ENCODE measurements around the gene ST3GAL2. TPM values are rescaled to one million over a fixed set of nuclear protein-coding genes. Genes with fewer than 3 reads are reported as not detected.

Gene ST3GAL2
- polyA plus RNA-seq, 2 donors: 1.6 to 1.7 TPM

DNA sequence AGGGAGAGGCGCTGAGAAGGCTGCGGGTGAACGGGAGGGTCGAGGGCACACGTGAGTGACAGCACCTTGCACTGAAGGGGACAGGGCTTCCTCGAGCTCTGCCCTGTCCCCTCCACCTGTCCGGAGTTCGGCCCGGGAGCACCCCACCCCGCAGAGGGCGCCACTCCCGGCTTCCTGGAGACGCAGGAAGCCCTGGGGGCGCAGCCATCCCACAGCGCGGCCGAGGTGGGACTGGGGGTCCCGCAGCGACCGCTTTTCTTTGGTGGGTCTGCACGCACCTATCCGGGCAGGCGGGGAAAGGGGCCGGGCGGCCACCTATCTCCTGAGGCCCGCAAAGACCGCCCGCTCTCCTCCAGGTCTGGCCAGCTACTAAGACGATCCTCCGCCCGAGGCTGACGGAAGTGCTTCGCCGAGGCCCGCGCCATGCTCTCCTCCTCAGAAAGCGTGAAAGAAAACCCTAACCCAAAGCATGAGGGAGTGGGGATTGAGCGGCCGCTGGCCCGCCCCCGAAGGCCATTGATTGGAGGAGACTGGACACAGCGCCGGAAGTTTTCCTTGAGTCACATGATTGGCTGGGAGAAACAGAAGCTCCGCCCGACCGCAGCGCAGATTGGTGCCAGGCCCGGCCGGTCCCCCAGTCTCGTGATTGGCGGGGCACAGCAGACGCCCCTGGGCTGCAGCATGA lies 57.8 kb downstream of the ST3GAL2 start:
- 0 to 1% methylated on average over 48 to 52 of the region's 52 CpGs for WGBS, 2 donors
- H3K4me1 ChIP-seq (ENCODE audit: control insufficient read depth in 2 of 2, insufficient read depth in 2 of 2, low read length in 1 of 2): peaks cover 0 to 6% of the 10 kb centered on the region in 2 donors
- peak overlapping the region; percentile 84 to 86 for H3K27ac ChIP-seq (ENCODE audit: low read depth in 2 of 2, low read length in 1 of 2)
- peak overlapping the region; percentile 75 to 78 for H3K4me3 ChIP-seq (ENCODE audit: low read depth in 1 of 2, low read length in 2 of 2)
- H3K9me3 ChIP-seq (ENCODE audit: control insufficient read depth in 2 of 2, insufficient read depth in 1 of 2, low read depth in 1 of 2, low read length in 1 of 2): no peaks in the 10 kb centered on the region
- no peaks in the 10 kb centered on the region for H3K27me3 ChIP-seq (ENCODE audit: control insufficient read depth in 1 of 2, insufficient read depth in 2 of 2, low read length in 2 of 2)
- peaks cover 1 to 3% of the 10 kb centered on the region in 2 donors for H3K36me3 ChIP-seq (ENCODE audit: control insufficient read depth in 2 of 2, insufficient read depth in 2 of 2, low read length in 1 of 2)

DNA sequence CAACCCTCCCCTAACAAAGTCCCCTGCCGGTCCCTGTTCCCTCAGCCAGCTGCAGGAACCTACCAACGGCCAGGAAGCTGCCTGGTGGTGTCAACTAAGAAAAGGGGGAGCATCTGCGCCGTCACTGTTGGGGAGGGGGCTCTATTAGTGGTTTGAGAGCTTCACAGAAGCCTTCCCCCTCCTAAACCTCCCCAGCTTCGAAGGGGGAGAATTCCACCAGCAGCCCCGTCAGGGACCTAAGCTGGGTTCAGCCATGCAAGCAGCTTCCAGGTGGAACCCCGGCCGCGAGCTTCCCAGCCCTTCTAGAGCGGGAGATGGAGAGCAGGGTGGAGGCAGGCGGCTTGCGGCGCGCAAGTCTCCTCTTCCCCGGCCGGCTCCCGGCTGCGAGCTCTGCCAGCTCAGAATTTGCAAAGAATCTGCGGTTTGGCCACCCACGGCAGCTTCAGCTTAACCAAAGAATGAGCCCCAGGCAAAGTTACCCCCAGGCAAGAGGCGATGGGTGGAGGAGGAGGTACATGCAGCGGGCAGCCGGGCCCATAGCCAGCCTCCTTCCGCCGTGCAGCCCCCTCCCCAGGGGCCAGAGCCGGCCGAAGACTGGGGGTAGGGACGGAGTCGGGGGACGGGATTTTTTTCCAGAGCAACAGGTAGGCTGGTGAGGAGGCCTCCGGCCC lies 58.5 kb downstream of the ST3GAL2 start:
- 0 to 1% methylated on average over 29 to 31 of the region's 31 CpGs for WGBS, 2 donors
- no peaks in the 10 kb centered on the region for H3K9me3 ChIP-seq (ENCODE audit: control insufficient read depth in 2 of 2, insufficient read depth in 1 of 2, low read depth in 1 of 2, low read length in 1 of 2)
- H3K4me3 ChIP-seq (ENCODE audit: low read depth in 1 of 2, low read length in 2 of 2): peak overlapping the region; percentile 75 to 78
- peaks cover 3 to 5% of the 10 kb centered on the region in 2 donors for H3K36me3 ChIP-seq (ENCODE audit: control insufficient read depth in 2 of 2, insufficient read depth in 2 of 2, low read length in 1 of 2)
- no peaks in the 10 kb centered on the region for H3K27me3 ChIP-seq (ENCODE audit: control insufficient read depth in 1 of 2, insufficient read depth in 2 of 2, low read length in 2 of 2)
- H3K27ac ChIP-seq (ENCODE audit: low read depth in 2 of 2, low read length in 1 of 2): peak overlapping the region; percentile 84 to 86
- peaks cover 0 to 6% of the 10 kb centered on the region in 2 donors for H3K4me1 ChIP-seq (ENCODE audit: control insufficient read depth in 2 of 2, insufficient read depth in 2 of 2, low read length in 1 of 2)

DNA sequence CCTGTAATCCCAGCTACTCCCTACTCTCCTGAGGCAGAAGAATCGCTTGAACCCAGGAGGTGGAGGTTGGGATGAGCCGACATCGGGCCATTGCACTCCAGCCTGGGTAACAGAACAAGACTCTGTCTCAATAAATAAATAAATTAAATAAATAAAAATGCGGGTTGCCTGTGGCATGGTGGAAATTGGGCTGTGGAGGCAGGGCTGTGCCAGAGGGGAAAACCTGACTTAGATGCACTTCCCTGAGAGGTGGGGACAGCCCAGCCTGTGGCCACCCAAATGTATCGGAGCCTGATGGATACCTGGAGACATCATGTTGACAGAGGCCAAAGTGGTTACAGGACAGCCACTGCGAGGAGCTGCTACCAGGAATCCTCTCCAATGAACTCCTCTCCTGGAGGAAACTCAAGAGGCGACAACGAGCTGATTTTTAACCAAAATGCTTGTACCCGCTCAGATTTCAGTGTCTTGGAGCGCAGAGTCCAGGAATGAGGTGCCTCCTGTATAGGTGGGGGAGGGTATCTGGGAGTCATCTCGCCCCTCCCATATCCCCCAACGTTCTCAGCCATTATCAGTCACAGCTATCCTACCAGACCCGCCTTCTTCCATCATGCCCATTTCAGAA lies 59.9 kb downstream of the ST3GAL2 start:
- H3K4me1 ChIP-seq (ENCODE audit: control insufficient read depth in 2 of 2, insufficient read depth in 2 of 2, low read length in 1 of 2): peaks cover 0 to 6% of the 10 kb centered on the region in 2 donors
- H3K4me3 ChIP-seq (ENCODE audit: low read depth in 1 of 2, low read length in 2 of 2): no peak overlapping the region
- H3K36me3 ChIP-seq (ENCODE audit: control insufficient read depth in 2 of 2, insufficient read depth in 2 of 2, low read length in 1 of 2): peaks cover 3 to 5% of the 10 kb centered on the region in 2 donors
- no peaks in the 10 kb centered on the region for H3K27me3 ChIP-seq (ENCODE audit: control insufficient read depth in 1 of 2, insufficient read depth in 2 of 2, low read length in 2 of 2)
- no peak overlapping the region for H3K27ac ChIP-seq (ENCODE audit: low read depth in 2 of 2, low read length in 1 of 2)
- 85 to 88% methylated on average over 13 of the region's 13 CpGs for WGBS, 2 donors
- H3K9me3 ChIP-seq (ENCODE audit: control insufficient read depth in 2 of 2, insufficient read depth in 1 of 2, low read depth in 1 of 2, low read length in 1 of 2): no peaks in the 10 kb centered on the region

DNA sequence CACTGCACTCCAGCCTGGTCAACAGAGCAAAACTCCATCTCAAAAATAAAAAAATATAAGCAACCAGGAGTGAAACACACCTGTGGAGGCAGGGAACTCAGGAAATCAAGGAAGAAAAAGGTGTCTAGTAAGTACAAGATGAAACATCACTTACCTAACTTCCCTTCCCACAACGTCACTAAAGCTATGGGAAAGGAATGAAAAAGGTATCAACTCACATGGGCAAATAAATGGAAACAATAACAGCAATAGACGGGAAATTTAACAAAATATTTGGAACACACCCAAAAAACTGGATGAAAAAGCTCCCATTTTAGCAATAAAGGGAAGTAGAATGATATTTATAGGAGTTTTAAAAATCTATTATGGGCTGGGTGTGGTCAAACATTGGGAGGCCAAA lies 61.1 kb downstream of the ST3GAL2 start:
- Histone ChIP-seq H3K4me3 (ENCODE audit: low read depth in 1 of 2, low read length in 2 of 2) (no peak overlapping the region), H3K9me3 (ENCODE audit: control insufficient read depth in 2 of 2, insufficient read depth in 1 of 2, low read depth in 1 of 2, low read length in 1 of 2) (no peaks in the 10 kb centered on the region), H3K27ac (ENCODE audit: low read depth in 2 of 2, low read length in 1 of 2) (no peak overlapping the region), H3K4me1 (ENCODE audit: control insufficient read depth in 2 of 2, insufficient read depth in 2 of 2, low read length in 1 of 2) (peaks cover 0 to 6% of the 10 kb centered on the region in 2 donors), H3K36me3 (ENCODE audit: control insufficient read depth in 2 of 2, insufficient read depth in 2 of 2, low read length in 1 of 2) (peaks cover 5% of the 10 kb centered on the region in 2 donors), H3K27me3 (ENCODE audit: control insufficient read depth in 1 of 2, insufficient read depth in 2 of 2, low read length in 2 of 2) (no peaks in the 10 kb centered on the region)
- WGBS, 2 donors: 72 to 75% methylated on average over 2 of the region's 2 CpGs

DNA sequence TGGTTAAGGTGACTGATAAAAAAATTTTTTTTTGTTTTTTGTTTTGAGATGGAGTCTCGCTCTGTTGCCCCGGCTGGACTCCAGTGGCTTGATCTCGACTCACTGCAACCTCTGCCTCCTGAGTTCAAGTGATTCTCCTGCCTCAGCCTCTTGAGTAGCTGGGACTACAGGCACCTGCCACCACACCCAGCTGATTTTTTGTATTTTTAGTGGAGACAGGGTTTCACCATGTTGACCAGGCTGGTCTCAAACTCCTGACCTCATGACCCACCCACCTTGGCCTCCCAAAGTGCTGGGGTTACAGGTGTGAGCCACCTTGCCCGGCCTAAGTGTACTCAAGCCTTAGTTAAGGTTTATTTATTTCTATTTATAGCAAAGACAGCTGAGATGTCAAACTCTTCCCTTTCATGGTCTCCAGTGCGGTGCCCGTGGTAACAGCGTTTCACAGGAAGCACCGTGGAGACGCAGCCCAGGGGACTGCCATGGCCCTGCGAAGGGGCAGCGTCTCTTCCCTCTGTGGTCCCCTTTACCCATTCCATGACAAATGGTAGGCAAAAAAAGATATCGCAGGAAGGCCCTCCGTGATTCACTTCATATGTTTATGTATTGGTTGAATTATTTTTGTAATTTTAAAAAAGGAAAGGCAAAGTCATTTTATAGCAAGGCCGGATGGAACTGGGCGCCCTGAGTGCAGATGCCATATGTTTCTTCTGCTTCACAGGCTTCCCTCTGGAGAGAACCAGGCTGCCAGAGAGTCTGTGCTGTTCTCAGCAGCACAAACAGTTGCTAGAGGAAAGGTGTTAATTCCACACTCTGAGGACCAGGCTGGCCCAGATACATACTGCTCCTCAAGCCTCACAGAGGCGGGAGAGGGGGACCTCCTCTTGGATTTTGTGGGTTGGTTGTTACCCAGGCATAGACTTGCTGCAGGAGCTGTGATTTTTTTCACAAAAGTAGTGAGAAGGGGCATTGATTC lies 63.0 kb downstream of the ST3GAL2 start:
- 84 to 85% methylated on average over 16 of the region's 16 CpGs for WGBS, 2 donors
- no peaks in the 10 kb centered on the region for H3K9me3 ChIP-seq (ENCODE audit: control insufficient read depth in 2 of 2, insufficient read depth in 1 of 2, low read depth in 1 of 2, low read length in 1 of 2)
- H3K27me3 ChIP-seq (ENCODE audit: control insufficient read depth in 1 of 2, insufficient read depth in 2 of 2, low read length in 2 of 2): no peaks in the 10 kb centered on the region
- H3K4me3 ChIP-seq (ENCODE audit: low read depth in 1 of 2, low read length in 2 of 2): no peak overlapping the region
- peaks cover 0 to 3% of the 10 kb centered on the region in 2 donors for H3K4me1 ChIP-seq (ENCODE audit: control insufficient read depth in 2 of 2, insufficient read depth in 2 of 2, low read length in 1 of 2)
- H3K36me3 ChIP-seq (ENCODE audit: control insufficient read depth in 2 of 2, insufficient read depth in 2 of 2, low read length in 1 of 2): peaks cover 10 to 14% of the 10 kb centered on the region in 2 donors
- no peak overlapping the region for H3K27ac ChIP-seq (ENCODE audit: low read depth in 2 of 2, low read length in 1 of 2)

DNA sequence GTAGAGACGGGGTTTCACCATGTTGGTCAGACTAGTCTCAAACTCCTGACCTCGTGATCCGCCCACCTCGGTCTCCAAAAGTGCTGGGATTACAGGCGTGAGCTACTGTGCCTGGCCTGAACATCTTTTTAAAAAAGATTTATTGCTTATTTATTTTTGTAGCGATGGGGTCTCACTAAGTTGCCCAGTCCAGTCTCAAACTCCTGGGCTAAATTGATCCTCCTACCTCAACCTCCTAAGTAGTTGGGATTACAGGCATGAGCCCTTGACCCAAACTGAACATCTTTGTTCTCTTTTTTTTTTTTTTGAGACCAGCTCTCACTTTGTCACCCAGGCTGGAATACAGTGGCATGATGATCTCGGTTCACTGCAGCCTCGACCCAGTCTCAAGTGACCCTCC lies 64.7 kb downstream of the ST3GAL2 start:
- H3K27ac ChIP-seq (ENCODE audit: low read depth in 2 of 2, low read length in 1 of 2): no peak overlapping the region
- WGBS, 2 donors: 94 to 97% methylated on average over 8 of the region's 8 CpGs
- H3K4me1 ChIP-seq (ENCODE audit: control insufficient read depth in 2 of 2, insufficient read depth in 2 of 2, low read length in 1 of 2): no peaks in the 10 kb centered on the region
- H3K4me3 ChIP-seq (ENCODE audit: low read depth in 1 of 2, low read length in 2 of 2): no peak overlapping the region
- peaks cover 12 to 15% of the 10 kb centered on the region in 2 donors for H3K36me3 ChIP-seq (ENCODE audit: control insufficient read depth in 2 of 2, insufficient read depth in 2 of 2, low read length in 1 of 2)
- no peaks in the 10 kb centered on the region for H3K27me3 ChIP-seq (ENCODE audit: control insufficient read depth in 1 of 2, insufficient read depth in 2 of 2, low read length in 2 of 2)
- H3K9me3 ChIP-seq (ENCODE audit: control insufficient read depth in 2 of 2, insufficient read depth in 1 of 2, low read depth in 1 of 2, low read length in 1 of 2): no peaks in the 10 kb centered on the region

DNA sequence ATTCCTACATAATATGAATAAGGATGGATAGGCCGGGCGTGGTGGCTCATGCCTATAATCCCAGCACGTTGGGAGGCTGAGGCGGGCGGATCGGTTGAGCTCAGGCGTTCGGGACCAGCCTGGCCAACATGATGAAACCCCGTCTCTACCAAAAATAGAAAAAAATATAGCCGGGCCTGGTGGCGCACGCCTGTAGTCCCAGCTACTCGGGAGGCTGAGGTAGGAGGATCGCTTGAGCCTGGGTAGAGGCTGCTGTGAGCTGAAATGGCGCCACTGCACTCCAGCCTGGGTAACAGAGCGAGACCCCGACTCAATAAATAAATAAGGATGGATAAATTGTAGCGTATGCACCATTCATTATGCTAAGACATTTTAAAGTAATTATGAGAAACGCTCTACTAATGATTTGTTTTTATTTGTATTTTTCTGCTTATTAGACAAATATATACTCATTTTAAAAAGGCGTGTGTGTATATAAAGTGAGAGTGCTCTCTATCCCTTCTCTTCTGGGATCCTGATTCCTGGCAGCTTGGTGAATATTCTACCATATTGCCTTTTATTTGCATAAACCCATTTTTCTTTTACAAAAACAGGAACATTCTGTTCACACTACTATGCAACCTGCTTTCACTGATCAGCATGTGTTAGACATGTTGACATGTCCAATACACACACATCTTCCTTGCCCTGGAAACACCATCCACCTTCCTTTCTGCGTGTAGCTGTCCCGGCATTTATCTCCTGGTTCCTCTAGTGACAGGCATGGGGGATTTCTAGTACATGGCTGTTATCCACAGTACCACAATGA lies 65.8 kb downstream of the ST3GAL2 start:
- Histone ChIP-seq H3K4me1 (ENCODE audit: control insufficient read depth in 2 of 2, insufficient read depth in 2 of 2, low read length in 1 of 2) (no peaks in the 10 kb centered on the region), H3K27me3 (ENCODE audit: control insufficient read depth in 1 of 2, insufficient read depth in 2 of 2, low read length in 2 of 2) (no peaks in the 10 kb centered on the region), H3K9me3 (ENCODE audit: control insufficient read depth in 2 of 2, insufficient read depth in 1 of 2, low read depth in 1 of 2, low read length in 1 of 2) (no peaks in the 10 kb centered on the region), H3K27ac (ENCODE audit: low read depth in 2 of 2, low read length in 1 of 2) (no peak overlapping the region), H3K4me3 (ENCODE audit: low read depth in 1 of 2, low read length in 2 of 2) (no peak overlapping the region), H3K36me3 (ENCODE audit: control insufficient read depth in 2 of 2, insufficient read depth in 2 of 2, low read length in 1 of 2) (peaks cover 12 to 15% of the 10 kb centered on the region in 2 donors)
- 95 to 98% methylated on average over 22 of the region's 22 CpGs for WGBS, 2 donors

DNA sequence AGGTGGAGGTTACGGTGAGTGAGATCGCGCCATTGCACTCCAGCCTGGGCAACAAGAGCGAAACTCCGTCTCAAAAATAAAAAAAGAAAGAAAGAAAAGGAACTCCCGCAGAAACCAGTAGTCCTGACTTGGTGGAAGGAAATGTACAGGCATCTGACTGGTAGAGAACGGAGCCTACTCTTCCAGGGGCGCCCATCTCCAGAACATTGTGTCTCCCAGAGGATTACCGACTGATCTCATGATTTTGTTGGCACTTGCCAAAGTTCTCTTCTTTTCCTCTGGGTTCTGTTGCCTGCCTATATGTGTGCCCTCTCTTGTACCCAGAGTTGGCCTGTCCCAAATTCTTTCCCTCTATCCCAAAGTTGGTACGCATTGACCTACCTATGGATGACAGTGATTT lies 68.0 kb downstream of the ST3GAL2 start:
- H3K36me3 ChIP-seq (ENCODE audit: control insufficient read depth in 2 of 2, insufficient read depth in 2 of 2, low read length in 1 of 2): peaks cover 12 to 20% of the 10 kb centered on the region in 2 donors
- no peak overlapping the region for H3K4me3 ChIP-seq (ENCODE audit: low read depth in 1 of 2, low read length in 2 of 2)
- no peak overlapping the region for H3K27ac ChIP-seq (ENCODE audit: low read depth in 2 of 2, low read length in 1 of 2)
- WGBS, 2 donors: 91 to 97% methylated on average over 10 of the region's 10 CpGs
- no peaks in the 10 kb centered on the region for H3K27me3 ChIP-seq (ENCODE audit: control insufficient read depth in 1 of 2, insufficient read depth in 2 of 2, low read length in 2 of 2)
- no peaks in the 10 kb centered on the region for H3K4me1 ChIP-seq (ENCODE audit: control insufficient read depth in 2 of 2, insufficient read depth in 2 of 2, low read length in 1 of 2)
- H3K9me3 ChIP-seq (ENCODE audit: control insufficient read depth in 2 of 2, insufficient read depth in 1 of 2, low read depth in 1 of 2, low read length in 1 of 2): no peaks in the 10 kb centered on the region

All from esophagus (tissue), 2 donors.